ENCODE results near the gene ARHGEF10L.

ARHGEF10L gene

DNA sequence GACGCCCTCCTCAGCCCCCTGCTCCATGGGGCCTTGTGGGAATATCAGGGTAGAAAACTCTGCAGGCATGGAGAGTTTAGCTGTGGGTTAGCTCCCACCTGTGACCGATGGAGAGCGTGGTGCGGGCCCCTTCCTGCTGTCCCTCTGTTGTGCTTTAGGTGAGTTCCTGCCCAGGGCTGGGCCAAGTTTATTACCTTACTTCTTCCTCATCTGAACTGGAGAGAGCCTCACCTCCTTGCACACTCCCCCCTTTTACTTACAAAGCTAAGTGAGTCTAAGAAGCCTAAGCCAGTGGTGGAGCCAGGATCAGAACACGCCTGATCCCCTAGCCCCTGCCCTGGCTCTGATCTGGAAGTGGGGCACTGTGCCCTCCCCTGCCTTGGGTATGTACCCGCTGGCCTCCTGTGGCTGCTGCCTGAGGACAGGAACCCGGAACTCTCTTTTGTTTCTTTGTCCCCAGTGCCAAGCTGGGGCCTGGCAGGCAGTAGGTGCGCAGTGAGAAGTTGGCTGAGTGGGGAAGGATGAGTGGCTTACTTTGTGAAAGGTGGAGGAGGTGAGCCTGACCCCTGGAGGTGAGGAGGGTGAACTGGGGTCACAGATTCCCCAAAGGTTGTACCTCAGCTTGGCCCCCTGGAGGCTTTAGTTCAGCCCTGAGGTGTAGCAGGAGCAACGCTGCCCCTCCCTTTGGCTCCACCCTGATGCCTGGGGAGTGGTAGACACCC, 32.9 kb downstream of the ARHGEF10L start:
- DNase-seq: no peak

DNA sequence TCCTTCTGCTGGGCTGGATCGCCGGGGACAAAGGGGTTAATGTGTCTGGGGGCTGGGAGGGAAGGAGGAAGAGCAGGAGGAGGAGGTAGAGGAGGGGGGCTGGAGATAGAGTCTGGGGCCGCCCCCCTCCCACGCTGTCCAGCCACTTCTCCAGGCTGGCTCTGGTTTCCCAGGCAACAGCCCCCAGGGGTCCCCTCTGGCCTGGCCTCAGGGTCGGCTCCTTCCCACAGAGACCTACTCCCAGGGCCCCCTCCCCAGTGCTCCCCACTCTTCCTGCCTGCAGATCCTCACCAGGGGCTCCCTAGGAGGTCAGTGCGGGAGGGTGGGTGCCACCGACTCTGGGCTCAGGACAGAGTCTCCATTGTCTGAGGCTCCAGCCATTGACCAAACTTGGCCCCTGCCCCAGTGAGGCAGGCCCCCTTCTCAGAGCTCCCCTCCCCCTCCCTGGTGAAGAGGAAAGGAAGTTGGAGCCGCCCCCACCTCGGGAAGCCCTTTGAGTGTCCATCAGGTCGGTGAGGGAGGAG, 34.1 kb downstream of the ARHGEF10L start:
- DNase-seq: no peak

DNA sequence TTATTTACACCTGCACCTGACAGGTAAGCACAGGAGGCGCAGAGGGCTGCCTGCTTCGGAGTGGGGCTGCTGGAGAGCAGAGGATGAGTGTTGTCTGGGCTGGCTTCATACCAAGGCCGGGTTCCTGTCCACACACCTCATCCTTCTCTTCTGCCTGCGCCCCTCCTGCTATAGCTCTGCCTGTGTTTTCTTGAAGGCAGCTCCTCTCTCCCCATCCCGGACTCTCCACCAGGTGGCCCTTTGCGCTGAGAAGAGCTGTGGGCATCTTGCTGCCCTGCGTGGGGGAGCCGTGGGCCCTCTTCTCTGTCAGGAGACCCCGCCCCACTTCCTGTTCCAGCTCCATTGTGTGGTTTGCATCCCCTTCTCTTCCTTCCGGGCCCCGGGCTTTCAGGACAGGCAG, 35.0 kb downstream of the ARHGEF10L start:
- DNase-seq: no peak

DNA sequence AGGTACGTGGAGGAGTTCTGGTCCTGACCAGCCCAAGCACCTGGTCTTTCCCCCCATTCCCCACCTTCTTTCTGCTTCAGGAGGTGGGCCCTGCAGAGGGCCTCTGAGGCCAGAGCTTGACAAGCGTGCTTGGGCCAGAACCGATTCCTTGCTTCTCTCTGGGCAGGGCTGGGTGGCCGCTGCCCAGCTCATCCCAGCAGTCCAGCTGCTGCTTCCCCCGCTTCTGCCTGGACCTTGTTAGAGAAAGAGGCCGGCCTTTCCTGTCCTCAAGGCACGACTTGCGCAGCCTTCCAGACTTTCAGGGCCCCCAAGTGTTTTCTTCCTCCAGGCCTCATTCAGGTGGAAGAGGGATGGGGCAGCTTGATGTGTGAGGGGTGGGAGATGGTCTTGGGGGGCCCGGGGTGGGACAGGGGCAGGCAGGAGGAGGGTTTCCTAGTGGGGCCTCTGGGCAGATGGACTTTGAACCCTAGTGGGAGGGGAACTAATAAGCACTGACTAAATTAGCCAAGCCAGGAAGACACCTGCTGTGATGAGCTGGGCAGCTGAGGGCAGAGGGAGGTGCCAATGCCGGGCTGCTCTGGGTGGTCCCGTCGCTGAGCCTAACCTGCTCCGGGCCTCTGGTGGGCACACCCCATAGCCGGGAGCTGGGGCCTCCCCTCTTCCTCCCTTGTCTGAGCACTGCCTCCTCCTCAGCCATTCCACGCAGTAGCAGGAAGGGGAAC, 36.5 kb downstream of the ARHGEF10L start:
- DNase-seq: no peak

DNA sequence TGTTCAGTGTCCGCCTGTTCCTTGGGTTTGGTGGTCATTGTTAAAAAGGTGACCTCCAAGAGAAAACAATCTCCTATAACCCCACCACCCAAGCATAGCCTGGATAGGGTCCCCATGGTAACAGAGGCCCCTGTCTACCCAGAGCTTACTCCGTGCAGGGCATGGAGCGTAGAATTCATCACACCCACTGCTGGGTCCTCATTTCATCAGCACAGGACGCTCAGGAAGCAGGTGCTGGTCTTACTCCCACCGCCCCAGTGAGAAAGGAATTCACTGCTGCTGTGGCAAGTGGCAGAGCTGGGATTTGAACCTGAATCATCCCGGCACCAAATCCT, 37.0 kb downstream of the ARHGEF10L start:
- DNase-seq: no peak

DNA sequence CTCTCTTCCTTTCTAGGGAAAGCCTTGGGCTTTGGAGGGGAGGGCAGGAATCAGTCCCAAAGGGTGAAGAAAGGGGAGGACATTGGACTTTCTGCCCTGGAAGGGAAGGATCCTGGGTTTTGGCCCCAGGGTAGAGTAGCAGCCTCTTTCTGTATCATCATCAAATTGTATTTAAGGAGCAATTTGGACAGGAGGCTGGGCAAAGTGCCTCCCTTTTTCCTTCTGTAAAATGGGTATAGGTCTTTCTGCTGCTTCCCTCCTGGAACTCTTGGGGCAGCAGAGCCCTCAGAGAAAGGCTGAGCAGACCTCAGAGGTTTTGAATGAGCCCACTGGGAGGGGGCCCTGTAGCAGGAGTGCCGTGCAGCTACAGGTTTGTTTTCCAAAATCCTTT, 38.4 kb downstream of the ARHGEF10L start:
- DNase-seq: no peak

DNA sequence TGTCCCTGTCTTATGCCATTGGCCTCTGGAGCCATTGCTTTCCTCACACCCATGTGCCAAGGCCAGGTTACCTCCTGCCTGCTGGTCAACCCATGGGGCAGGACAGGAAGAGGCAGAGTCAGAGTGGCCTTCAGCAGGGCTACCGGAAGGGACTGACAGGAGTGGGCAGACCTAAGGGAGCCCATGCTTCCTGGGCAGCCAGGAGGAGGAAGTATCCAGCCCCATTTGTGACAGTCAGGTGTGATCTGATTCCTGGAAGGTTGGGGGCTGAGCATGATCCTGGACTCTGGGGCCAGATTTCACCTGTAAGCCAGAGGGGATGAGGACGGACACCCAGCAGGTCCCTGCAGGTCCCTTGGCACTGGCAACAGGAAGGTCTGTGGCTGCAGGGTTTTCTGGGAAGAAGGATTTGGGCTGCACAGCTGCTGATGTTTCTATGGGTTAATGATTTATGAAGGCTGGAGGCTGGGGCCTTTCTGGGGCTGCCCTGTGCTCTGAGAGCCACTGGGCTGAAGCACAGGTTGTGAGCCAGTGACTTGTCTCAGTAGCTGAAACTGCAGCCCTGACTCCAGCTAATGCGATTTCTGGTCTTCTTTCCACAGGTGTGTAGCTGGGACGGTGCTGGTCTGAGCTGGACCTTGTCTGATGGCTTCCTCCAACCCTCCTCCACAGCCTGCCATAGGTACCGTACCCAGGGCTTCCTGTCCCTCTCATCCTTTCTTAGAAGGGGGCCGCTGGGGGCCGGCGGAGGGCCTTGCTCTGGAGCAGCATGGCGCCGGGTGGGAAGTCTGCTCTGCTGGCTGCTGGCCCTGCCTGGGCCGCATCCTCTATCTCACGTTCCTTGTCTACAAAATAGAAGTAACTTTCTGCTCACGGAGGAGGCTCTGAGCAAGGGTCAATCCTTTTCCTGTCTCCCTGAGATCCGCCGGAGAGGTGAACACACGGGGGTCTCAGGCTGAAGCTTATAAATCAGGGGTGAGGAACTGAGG, 40.7 kb downstream of the ARHGEF10L start:
- no peak for DNase-seq

DNA sequence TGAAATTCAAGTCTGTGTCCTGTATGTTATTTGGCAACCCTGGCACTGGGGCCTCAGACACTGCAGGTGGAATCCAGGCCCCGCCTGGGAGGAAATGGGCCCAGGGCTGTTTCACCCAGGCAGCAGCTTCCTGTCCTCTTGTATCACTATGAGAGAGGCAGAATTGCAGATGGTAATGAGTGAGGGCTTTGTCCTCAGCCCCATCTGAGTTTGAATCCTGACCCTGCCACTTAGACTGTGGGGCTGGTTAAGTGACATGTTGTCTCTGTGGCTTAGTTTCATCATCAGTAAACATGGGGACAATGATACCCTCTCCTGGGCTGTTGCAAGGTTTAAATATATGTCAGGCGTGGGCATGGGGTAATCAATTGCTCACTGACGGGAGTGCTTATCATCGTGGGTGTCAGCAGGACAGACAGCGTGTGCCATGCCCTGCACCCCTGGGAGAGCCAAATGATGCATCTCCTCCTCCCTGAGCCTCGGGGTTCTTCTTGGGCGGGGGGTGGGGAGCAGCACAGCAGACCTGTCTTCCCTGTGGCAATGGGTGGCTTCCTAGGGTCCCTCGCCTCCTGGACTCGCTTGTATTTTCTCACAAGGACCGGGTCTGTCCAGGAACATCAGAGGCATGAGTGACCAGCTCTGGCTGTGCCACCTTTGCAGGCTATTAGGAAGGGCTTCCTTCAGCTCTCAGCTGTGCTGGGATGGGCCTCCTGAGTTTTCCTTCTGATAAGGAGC, 42.1 kb downstream of the ARHGEF10L start:
- no peak for DNase-seq

DNA sequence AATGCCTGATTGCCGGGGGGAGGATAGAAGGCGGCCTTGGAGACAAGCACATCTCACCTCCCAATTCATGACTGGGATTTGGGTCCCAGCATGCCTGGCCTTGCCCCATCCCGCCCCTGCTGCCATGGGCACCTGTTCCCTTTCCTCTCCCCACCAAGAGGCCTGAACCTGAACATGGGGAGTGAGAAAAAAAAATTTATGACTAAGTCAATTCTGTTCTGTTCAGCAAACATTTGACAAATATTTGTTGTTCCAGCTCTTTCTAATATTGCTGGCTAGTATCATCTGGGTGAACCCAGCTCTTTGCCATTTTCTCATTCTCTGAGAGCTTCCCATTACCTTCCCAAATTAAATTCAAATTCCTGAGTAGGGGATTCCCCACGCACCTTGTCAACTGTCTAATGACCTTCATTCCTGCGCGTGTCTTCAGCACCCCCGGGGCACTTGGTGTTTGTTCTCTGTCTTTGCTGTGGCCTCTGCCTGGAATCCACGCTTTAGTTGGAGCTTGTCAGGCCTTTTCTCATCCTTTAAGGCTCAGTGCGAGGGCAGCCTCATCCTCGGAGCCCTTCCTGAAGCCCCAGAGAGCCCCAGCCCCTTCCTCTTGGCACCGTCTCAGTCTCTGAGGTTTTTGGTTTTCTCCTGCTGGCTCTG, 42.8 kb downstream of the ARHGEF10L start:
- no peak for DNase-seq

DNA sequence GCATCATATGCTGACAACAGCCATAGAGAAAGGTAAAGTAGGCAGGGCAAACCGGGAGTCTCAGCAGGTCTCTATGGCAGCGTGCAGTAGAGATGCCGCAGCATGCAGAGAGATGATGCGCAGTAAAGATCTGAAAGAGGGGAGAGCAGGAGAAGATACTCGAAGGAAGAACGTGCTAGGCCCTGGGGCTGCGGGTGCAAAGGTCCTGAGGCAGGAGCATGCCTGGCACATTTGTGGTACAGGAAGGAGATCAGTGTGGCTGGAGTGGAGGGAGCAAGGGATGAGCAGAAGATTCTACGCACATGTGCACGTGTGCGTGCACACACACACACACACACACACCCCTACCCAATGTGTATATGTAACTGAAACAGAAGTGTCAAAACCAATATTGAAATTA, 45.0 kb downstream of the ARHGEF10L start:
- DNase-seq: no peak

DNA sequence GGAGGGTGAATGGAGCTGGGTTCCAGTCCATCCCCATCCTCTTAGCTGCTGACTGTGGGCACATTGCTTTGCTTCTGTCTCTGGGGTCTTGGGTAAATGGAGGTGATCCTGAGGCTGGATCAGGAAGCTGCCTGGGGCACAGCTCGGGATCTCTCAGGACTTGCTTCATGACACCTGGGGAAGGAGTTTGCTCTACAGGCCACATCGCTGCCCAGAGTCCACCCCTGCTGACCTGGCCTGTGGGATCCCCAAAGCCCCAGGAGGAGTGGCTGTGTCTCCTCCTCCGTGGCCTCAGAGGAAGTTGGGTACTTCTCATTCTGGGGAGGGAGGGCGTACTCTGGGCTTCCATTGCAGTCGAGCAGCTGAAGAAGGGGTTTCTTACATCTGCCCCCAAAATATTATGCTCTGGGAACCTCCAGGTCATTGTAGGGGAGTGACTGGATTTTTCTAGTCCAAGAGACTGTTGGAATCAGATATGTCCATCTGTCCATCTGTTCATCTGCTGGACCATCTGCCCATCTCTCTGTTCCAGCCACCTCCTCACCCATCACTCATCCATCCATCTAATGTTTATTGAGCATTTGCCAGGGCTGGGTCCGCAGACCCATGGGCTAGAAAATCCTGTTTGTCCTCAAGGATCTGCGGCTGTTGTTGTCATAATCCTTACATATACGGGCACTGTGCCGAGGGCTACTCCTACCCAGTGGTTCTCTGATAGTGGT, 45.9 kb downstream of the ARHGEF10L start:
- DNase-seq: no peak

DNA sequence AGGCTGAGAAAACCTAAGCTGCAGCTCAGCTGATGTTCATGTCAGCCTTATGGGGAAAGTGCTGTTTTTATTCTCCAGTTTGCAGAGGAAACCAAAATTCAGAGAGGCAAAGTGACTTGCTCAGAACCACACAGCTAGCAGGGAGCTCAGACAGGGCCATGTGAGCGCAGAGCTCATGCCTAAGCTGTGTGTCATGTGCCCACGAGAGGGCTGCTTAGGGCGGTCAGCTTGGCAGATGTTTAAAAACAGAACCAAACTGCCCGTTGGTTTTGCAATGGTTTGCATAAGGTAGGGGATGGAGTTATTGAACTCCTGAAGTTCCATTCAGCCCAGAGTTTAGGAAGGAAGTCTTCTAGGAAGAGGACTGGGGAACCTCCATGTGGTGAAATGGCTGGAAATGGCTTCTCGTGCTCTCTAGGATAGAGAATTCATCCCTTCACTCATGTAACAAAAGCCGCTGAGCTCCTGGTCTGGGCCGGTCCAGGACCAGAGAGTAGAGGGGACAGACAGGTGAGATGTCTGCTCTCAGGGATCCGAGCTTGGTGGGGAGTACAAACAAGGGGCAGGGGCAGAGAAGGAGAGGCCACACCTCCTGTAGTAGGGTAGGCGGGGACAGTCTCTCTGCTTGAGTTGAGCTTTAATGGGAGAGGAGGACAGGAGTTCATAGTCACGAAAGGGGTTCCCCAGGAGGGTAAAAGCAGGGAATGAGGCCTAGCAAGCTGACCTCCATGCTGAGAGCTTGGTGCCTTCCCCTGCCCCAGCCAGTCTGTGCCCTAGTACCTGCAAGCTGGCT, 46.9 kb downstream of the ARHGEF10L start:
- DNase-seq: no peak

DNA sequence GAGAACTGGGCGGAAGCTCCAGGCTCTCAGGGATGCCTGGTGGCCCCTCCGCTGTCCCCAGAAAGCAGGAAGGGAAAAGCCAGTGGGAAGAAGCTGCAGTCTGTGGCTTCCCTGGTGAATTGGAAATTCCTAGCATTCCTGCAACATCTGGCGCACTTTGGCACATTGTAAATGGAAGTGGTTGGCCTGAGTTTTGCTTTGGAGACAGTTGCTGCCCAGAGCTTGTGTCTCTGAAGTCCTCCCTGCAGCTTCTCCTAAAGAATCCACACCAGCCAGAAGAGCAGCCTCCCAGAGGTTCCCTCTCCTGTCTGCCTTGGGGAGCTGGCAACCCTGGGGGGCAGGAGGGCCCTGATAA, 48.2 kb downstream of the ARHGEF10L start:
- DNase-seq: no peak

DNA sequence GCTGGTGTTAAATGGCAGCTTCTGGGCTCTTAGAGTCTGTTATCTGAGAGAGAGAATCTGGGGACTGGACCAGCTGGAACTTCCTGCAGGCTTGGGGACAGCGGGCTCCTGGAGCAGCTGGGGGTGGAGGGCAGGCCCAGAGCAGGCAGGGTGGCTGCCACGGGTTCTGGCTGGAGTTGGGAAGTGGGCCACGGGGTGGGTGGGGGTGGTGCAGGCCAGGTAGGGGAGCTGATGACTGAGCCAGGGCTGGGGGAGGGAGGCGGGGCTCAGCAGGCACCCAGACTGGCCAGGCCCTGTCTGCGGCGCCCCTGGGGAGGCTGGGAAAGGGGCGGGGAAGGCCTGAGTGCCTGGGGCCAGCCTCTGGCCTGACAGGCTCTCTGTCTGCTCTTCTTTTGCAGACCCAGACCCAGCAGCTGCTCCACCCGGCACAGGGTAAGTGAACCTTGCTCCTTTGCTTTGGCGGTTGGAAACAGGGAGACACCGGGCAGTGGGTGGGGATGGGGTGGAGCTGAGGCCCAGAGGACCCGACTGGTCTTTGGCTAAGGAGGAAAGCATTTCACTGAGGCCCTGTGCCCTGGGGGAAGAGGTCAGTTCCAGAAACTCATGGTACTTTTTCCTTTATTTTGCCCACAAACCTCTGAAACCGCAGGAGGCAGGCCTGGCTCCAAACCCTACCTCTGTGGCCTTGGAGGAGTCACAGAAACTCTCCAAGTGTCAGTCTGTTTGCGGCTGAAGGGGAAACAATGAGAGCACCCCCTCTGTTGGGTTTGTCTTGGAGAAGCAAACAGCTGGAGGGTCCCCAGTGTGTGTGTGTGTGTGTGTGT, 48.8 kb downstream of the ARHGEF10L start:
- DNase-seq: no peak

DNA sequence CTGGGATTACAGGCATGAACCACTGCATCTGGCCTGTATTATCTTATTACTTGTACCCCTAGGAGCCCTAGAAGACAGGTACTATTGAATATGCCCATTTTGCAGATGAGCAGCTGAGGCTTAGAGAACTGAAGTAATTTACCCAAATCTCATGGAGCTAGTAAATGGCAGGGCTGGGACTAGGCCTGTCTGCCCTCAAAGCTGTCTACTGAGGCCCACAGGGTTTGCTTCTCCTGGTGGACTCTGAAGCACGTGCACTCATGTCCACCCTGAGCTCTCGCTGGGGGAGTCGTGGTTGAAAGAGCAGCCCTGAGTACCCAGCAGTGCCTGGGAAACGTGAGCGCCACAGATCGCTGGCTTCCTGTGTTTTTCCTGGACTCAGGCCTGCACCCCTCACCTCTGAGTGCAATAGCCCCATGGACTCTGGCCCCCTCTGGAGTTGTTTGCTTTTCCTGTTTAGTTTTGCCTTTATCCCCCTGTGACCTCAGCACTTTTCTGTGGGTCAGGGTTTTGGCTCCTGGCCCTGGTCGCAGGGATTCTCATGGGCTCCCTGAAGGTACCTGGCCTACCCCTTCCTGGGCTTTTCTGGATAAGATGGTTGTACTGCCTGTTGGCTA, 52.4 kb downstream of the ARHGEF10L start:
- no peak for DNase-seq

DNA sequence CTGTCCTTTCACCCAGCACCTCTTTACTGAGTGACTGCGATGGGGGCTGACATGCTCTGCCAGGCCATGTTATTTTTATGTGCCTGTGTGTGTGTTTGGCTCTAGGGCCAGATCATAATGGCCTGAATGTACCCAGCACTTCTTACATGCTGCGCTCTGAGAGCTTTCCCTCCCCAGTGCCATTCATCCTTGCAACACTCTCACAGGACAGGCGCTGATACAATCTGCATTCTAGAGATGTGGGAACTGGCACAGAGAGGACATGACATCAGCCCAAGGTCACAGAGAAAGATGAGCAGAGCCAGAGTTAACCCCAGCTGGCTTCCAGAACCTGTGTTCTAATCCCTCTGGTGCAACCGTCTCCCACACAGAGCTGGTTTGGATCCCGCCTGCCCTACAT, 54.5 kb downstream of the ARHGEF10L start:
- DNase-seq: no peak

DNA sequence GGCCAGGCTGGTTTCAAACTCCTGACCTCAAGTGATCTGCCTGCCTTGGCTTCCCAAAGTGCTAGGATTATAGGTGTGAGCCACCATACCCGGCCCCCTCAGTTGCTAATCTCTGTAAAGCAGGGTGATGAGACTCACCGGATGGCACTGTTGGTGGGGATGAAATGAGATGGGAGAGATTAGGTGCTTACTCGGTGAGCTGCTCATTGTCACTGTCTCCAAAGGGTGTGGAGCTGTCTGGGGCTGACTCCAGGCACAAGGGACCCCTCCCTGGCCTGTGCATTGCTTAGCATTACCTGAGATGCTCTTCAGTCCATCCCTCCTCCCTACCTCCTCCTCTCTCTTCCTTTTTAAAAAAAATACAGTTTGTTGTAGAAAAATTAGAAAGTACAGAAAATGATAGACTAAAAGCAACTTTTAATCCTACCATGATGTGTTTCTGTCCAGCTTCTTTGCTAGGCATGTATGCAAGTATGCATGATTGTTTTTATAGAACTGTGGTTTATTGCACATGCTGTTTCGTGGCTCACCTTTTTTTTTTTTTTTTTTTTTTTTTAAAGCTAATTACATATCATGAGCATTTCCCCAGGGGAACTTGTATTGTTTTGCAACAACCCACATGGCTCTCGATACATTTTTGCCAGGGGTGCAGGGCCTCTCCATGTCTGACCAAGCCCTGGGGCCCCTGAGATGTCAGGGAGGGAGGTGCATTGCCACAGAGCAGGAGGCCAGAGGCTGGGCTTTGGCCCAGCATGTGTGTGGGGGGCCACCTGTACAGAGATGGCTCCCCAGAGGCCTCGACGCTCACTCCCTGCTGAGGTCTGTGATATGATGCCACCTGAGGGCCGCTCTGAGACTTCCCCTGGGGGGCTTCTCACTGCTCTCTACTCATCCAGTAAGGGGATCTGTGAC, 55.4 kb downstream of the ARHGEF10L start:
- no peak for DNase-seq

DNA sequence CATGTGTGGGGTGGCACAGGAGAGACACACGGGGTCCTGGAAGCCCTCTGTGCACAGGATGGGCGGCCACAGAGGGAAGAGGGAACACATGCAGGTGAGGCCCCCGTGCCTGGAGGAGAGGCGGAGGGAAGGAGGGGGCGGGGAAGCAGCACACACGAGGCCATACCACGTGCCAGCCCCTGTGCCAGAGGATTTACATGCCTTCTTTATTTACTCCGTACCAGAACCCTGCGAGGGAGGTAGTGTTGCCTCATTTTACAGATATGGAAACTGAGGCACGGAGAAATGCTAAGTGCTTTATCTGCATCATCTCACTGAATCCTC, 56.1 kb downstream of the ARHGEF10L start:
- DNase-seq: no peak

All from CD4-positive, alpha-beta T cell treated with Interferon gamma for 1 hour (primary cell).